ENCODE data around the gene TGM2. TPM values are rescaled to one million over a fixed set of nuclear protein-coding genes. Genes with fewer than 3 reads are reported as not detected.

TGM2 gene
- total RNA-seq, 1 donor from 2014 or later, result 92.8 TPM

- H3K27me3 ChIP-seq, result no peaks in the 10 kb centered on the region
- no peak overlapping the region for H3K4me3 ChIP-seq
- no peak for DNase-seq (ENCODE audit: extremely low spot score in 2 of 2)
- H3K27ac ChIP-seq, result no peak overlapping the region
- peaks cover 24% of the 10 kb centered on the region for H3K4me1 ChIP-seq
- peaks cover 0 to 10% of the 10 kb centered on the region in 2 donors for H3K36me3 ChIP-seq
- no peak for TF ChIP-seq POLR2AphosphoS5 (IDR thresholded peaks at IDR 0.05; ENCODE audit: insufficient read depth in 1 of 2, low read depth in 1 of 2)
- no peak for TF ChIP-seq POLR2A (IDR thresholded peaks at IDR 0.05)
- no peak for TF ChIP-seq CTCF (IDR thresholded peaks at IDR 0.05)
- intact Hi-C loops (cut with DNase I), result no loop called here
- no peaks in the 10 kb centered on the region for H3K9me3 ChIP-seq
Measured at GRCh38 chr20:38139977-38140753, 24.9 kb downstream of the TGM2 start.

GRCh38 chr20:38139156-38139912, 25.7 kb downstream of the TGM2 start:
- Histone ChIP-seq H3K9me3 (no peaks in the 10 kb centered on the region), H3K27me3 (no peaks in the 10 kb centered on the region), H3K4me1 (peaks cover 16% of the 10 kb centered on the region), H3K4me3 (no peak overlapping the region), H3K36me3 (peaks cover 0 to 10% of the 10 kb centered on the region in 2 donors), H3K27ac (no peak overlapping the region)
- intact Hi-C loops (cut with DNase I), result no loop called here
- no peak for DNase-seq (ENCODE audit: extremely low spot score in 2 of 2)
- TF ChIP-seq POLR2A (IDR thresholded peaks at IDR 0.05) (no peak), CTCF (IDR thresholded peaks at IDR 0.05) (no peak), POLR2AphosphoS5 (IDR thresholded peaks at IDR 0.05; ENCODE audit: insufficient read depth in 1 of 2, low read depth in 1 of 2) (no peak)

- H3K9me3 ChIP-seq, result no peaks in the 10 kb centered on the region
- no peak overlapping the region for H3K27ac ChIP-seq
- H3K36me3 ChIP-seq, result peaks cover 0 to 10% of the 10 kb centered on the region in 2 donors
- peaks cover 5% of the 10 kb centered on the region for H3K4me1 ChIP-seq
- DNase-seq (ENCODE audit: extremely low spot score in 2 of 2), result no peak
- intact Hi-C loops (cut with DNase I), result no loop called here
- H3K4me3 ChIP-seq, result no peak overlapping the region
- H3K27me3 ChIP-seq, result no peaks in the 10 kb centered on the region
- TF ChIP-seq POLR2AphosphoS5 (IDR thresholded peaks at IDR 0.05; ENCODE audit: insufficient read depth in 1 of 2, low read depth in 1 of 2), result no peak
- TF ChIP-seq CTCF (IDR thresholded peaks at IDR 0.05), result no peak
- TF ChIP-seq POLR2A (IDR thresholded peaks at IDR 0.05), result no peak
Measured at GRCh38 chr20:38138086-38138778, 26.8 kb downstream of the TGM2 start.

- no peaks in the 10 kb centered on the region for H3K4me1 ChIP-seq
- intact Hi-C loops (cut with DNase I), result no loop called here
- H3K27ac ChIP-seq, result no peak overlapping the region
- H3K9me3 ChIP-seq, result no peaks in the 10 kb centered on the region
- H3K27me3 ChIP-seq, result no peaks in the 10 kb centered on the region
- peaks cover 0 to 12% of the 10 kb centered on the region in 2 donors for H3K36me3 ChIP-seq
- DNase-seq (ENCODE audit: extremely low spot score in 2 of 2), result no peak
- no peak overlapping the region for H3K4me3 ChIP-seq
- TF ChIP-seq POLR2A (IDR thresholded peaks at IDR 0.05) (no peak), POLR2AphosphoS5 (IDR thresholded peaks at IDR 0.05; ENCODE audit: insufficient read depth in 1 of 2, low read depth in 1 of 2) (no peak)
Measured at GRCh38 chr20:38137441-38138037, 27.5 kb downstream of the TGM2 start.
